Heart left ventricle (tissue), 13 donors: ENCODE results near the gene UBE2L3.

Experiments used
- POLR2A ChIP-seq, 2 donors: fragments of 450-650 bp; IDR thresholded peaks; one replicate each; pipeline ENCODE4 v1.6.1; 2017; ENCODE audit warnings: antibody characterized with exemption in 2 of 2, mild to moderate bottlenecking in 2 of 2, moderate library complexity in 2 of 2
- TF ChIP-seq, protein P1 (sequence below), 12 donors: fragments of 200-600 bp; sonication (generic) in 4 of 12; IDR thresholded peaks; one replicate each; pipeline versions ENCODE4 v1.5.0 to v1.8.0; 2018 to 2022; ENCODE audit warnings: antibody characterized with exemption in 12 of 12, mild to moderate bottlenecking in 5 of 12
- donor health status: ischemic (EF 13 %, LVEDD 7.1; RV severe dilation, severe dysfunction).
- donor health status: DM: no; HTN: yes; CAD: no.
- donor health status: DM: no; HTN: no; CAD: no.
- donor health status: ischemic (EF 25% LVEDD 6.9; RV normal size, moderate dysfunction).
- donor health status: ischemic (EF 25% LVEDD 5.7; RV mildly dilated, moderate dysfunction).
- donor health status: ischemic (EF 35%, LVEDD 5.7; RV mildly dilated, moderate dysfunction).
- donor health status: nonischemic (EF 11% LVEDD 7.7; RV severe dilation, severe dysfunction).
- donor health status: DM: yes; HTN: yes; CAD: no.
- donor health status: PGD.
- donor health status: ischemic (EF 29% LVEDD 5.4; RV normal size, mild dysfunction).
- donor health status: nonischemic (EF 23%, LVEDD 6.1; RV moderate dilation, normal function).

GRCh38 chr22:21592422-21592821 lies 24.9 kb downstream of the UBE2L3 start:
- no peak for TF ChIP-seq POLR2A (IDR thresholded peaks at IDR 0.05)
- TF ChIP-seq, protein P1, sequence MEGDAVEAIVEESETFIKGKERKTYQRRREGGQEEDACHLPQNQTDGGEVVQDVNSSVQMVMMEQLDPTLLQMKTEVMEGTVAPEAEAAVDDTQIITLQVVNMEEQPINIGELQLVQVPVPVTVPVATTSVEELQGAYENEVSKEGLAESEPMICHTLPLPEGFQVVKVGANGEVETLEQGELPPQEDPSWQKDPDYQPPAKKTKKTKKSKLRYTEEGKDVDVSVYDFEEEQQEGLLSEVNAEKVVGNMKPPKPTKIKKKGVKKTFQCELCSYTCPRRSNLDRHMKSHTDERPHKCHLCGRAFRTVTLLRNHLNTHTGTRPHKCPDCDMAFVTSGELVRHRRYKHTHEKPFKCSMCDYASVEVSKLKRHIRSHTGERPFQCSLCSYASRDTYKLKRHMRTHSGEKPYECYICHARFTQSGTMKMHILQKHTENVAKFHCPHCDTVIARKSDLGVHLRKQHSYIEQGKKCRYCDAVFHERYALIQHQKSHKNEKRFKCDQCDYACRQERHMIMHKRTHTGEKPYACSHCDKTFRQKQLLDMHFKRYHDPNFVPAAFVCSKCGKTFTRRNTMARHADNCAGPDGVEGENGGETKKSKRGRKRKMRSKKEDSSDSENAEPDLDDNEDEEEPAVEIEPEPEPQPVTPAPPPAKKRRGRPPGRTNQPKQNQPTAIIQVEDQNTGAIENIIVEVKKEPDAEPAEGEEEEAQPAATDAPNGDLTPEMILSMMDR (IDR thresholded peaks at IDR 0.05) = no peak
